Measurements from ENCODE around the gene COX8C. TPM values are rescaled to one million over a fixed set of nuclear protein-coding genes. Genes with fewer than 3 reads are reported as not detected.

Gene COX8C
- total and polyA plus RNA-seq, 8 donors: not detected

DNA sequence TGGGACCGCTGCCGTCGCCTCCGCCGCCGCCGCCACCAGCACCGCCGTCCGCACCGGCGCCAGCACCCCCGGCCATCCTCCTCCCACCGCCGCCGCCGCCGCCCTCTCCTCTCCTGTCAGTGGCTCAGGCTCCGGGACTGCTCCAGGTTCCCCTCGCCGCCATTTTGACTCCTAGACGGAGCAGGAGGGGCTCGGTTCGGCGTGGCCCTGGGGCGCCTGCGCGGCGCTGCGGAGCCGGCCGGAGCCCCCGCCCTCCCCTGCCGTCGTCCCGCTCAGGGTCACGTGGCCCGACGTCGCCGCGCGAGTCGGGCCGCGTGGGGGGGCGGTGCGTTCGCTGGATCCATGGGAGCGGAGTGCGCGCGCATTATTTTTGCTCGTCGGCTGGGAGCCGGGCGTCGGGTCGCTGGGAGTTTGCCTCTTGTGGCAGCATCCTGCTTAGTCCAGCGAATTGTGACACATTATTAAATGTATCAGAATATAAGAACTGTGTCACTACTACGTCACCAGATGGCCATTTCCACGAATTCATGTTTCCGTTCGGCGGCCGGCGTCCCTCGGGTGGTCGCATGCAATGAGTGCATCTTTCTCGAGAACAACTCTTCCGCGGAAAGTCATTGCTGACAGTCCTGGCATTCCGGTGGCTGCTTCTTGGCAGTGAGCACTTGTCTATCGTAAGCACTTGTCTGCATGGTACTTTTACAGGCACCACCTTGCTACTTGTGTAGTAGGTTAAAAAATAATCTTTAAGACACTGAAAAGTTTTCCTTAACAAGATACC, 13.9 kb upstream of the COX8C start, which contains the start of gene BTBD7:
Gene BTBD7 (minus strand): TSS at position 184 of the 778 bp plus-strand sequence. CDS start 36,985 bp downstream, outside the sequence.
- Histone ChIP-seq H3K9me3 (peaks cover 0 to 5% (median 0%) of the 10 kb centered on the region in 4 donors), H3K4me3 (peak within 1 kb of the TSS; percentile 78 to 91 (median 90)), H3K36me3 (no peaks in the 10 kb centered on the region), H3K4me1 (peaks cover 21 to 50% (median 43%) of the 10 kb centered on the region in 4 donors), H3K27me3 (no peaks in the 10 kb centered on the region), H3K27ac (peak within 1 kb of the TSS; percentile 95 to 99 (median 97))
- TF ChIP-seq, protein P1, sequence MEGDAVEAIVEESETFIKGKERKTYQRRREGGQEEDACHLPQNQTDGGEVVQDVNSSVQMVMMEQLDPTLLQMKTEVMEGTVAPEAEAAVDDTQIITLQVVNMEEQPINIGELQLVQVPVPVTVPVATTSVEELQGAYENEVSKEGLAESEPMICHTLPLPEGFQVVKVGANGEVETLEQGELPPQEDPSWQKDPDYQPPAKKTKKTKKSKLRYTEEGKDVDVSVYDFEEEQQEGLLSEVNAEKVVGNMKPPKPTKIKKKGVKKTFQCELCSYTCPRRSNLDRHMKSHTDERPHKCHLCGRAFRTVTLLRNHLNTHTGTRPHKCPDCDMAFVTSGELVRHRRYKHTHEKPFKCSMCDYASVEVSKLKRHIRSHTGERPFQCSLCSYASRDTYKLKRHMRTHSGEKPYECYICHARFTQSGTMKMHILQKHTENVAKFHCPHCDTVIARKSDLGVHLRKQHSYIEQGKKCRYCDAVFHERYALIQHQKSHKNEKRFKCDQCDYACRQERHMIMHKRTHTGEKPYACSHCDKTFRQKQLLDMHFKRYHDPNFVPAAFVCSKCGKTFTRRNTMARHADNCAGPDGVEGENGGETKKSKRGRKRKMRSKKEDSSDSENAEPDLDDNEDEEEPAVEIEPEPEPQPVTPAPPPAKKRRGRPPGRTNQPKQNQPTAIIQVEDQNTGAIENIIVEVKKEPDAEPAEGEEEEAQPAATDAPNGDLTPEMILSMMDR (IDR thresholded peaks at IDR 0.05): peak in 3 of 7 experiments; percentile 7 to 35 (median 28)
- no peak for TF ChIP-seq EP300 (IDR thresholded peaks at IDR 0.05)
- TF ChIP-seq POLR2A (IDR thresholded peaks at IDR 0.05): no peak
- peak; percentile 35 to 82 (median 72) for TF ChIP-seq POLR2AphosphoS5 (IDR thresholded peaks at IDR 0.05)
- 0 to 1% (median 0%) methylated on average over 26 to 74 of the region's 74 CpGs for WGBS, 5 donors
- intact Hi-C loops (cut with DNase I; ENCODE audit: low total_unique reads): no loop called here
- DNase-seq: peak; percentile 96 to 99

DNA sequence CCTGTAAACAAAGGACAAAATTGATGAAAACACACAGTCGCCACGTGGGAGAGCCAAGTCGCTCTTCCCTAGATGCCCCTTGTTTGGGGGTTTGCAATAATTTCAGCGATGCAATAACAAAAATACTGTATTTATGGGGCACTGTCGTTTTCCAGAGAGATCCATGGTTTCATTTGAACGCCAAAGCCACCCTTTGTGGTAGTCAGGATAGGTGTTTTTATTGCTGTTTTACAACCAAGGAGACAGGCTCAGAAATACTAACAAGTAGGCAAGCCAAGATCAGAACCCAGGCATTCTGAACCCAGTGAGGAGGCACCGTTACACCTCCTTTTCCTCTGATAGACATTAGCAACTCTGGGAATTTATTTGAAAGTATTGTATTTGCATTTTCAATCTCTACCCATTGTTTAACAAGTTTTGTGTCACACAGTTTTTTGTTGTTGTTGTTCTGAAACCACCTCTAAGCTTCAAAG, 13.3 kb upstream of the COX8C start:
- Histone ChIP-seq H3K9me3 (peaks cover 0 to 5% (median 0%) of the 10 kb centered on the region in 4 donors), H3K36me3 (no peaks in the 10 kb centered on the region), H3K4me1 (peaks cover 21 to 46% (median 42%) of the 10 kb centered on the region in 4 donors), H3K27ac (peak overlapping the region in 4 of 5 donors; percentile 95 to 99 (median 98)), H3K27me3 (no peaks in the 10 kb centered on the region), H3K4me3 (peak overlapping the region; percentile 78 to 91 (median 90))
- DNase-seq: no peak
- WGBS, 5 donors: 5 to 9% (median 7%) methylated on average over 7 of the region's 7 CpGs
- TF ChIP-seq, protein P1 (IDR thresholded peaks at IDR 0.05): no peak
- no peak for TF ChIP-seq POLR2AphosphoS5 (IDR thresholded peaks at IDR 0.05)
- no peak for TF ChIP-seq EP300 (IDR thresholded peaks at IDR 0.05)
- no peak for TF ChIP-seq POLR2A (IDR thresholded peaks at IDR 0.05)
- intact Hi-C loops (cut with DNase I; ENCODE audit: low total_unique reads): no loop called here

DNA sequence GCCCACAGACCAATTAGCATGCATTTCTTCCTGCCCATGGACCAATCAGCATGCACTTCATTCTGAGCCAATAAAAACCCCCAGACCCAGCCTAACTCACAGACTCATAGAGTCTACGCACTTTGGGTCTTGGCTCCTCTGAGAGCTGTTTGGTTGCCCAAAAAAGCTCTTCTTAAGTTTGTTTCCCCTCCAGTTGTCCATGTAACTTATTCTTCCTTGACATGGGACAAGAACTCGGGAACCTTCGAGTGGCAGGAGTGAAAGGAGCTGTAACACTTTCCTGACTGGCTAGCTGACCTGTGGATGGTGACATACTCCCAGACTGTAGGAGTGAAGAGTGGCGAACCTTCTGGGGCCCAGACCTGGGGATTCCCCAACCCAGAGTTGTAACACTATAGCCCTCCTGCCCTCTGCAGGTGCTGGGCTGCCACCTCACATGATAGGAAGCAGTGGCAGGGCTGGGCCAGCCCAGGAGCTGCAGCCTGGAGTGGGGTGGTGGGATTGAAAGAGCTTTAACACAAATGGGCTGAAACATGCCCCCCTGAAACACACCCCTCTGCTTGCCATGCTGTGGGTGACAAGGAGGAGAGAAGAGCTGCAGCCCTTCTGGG, 9.7 kb upstream of the COX8C start:
- no peaks in the 10 kb centered on the region for H3K36me3 ChIP-seq
- DNase-seq: no peak
- peaks cover 0 to 13% (median 12%) of the 10 kb centered on the region in 4 donors for H3K4me1 ChIP-seq
- H3K4me3 ChIP-seq: no peak overlapping the region
- TF ChIP-seq POLR2AphosphoS5 (IDR thresholded peaks at IDR 0.05): no peak
- TF ChIP-seq POLR2A (IDR thresholded peaks at IDR 0.05): no peak
- TF ChIP-seq EP300 (IDR thresholded peaks at IDR 0.05): no peak
- TF ChIP-seq, protein P1 (IDR thresholded peaks at IDR 0.05): no peak
- WGBS, 5 donors: 84 to 95% (median 93%) methylated on average over 4 of the region's 4 CpGs
- no peaks in the 10 kb centered on the region for H3K27me3 ChIP-seq
- peaks cover 0 to 11% (median 4%) of the 10 kb centered on the region in 4 donors for H3K9me3 ChIP-seq
- intact Hi-C loops (cut with DNase I; ENCODE audit: low total_unique reads): no loop called here
- H3K27ac ChIP-seq: no peak overlapping the region

DNA sequence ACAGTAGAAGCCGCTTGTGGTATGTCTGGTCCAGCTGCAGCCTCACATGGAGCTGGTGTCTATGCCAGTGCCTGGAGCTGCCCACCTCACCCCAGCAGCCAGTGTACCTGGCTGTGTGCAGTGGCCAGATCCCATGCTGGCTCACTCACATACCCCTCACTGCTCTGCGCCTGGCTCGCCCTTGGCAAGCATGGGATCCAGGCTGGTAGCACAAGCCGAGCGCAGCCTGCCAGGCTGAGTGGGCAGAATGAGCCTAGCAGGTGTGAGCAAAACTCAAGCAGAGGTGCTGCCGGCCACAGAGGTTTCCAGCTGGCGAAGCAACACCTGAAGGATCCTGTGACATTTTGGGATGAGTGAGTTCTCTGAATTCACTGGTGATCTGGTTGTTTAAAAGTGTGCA, 9.1 kb upstream of the COX8C start:
- Histone ChIP-seq H3K36me3 (no peaks in the 10 kb centered on the region), H3K27me3 (no peaks in the 10 kb centered on the region), H3K4me1 (peaks cover 0 to 13% (median 12%) of the 10 kb centered on the region in 4 donors), H3K9me3 (peaks cover 0 to 12% (median 5%) of the 10 kb centered on the region in 4 donors), H3K27ac (no peak overlapping the region), H3K4me3 (no peak overlapping the region)
- no peak for DNase-seq
- TF ChIP-seq, protein P1 (IDR thresholded peaks at IDR 0.05): no peak
- TF ChIP-seq POLR2AphosphoS5 (IDR thresholded peaks at IDR 0.05): no peak
- no peak for TF ChIP-seq POLR2A (IDR thresholded peaks at IDR 0.05)
- no peak for TF ChIP-seq EP300 (IDR thresholded peaks at IDR 0.05)
- intact Hi-C loops (cut with DNase I; ENCODE audit: low total_unique reads): no loop called here
- 95 to 100% (median 97%) methylated on average over 6 to 7 of the region's 7 CpGs for WGBS, 5 donors

Data from stomach (tissue), 9 donors.